Measurements from ENCODE around the gene AIRE.

DNA sequence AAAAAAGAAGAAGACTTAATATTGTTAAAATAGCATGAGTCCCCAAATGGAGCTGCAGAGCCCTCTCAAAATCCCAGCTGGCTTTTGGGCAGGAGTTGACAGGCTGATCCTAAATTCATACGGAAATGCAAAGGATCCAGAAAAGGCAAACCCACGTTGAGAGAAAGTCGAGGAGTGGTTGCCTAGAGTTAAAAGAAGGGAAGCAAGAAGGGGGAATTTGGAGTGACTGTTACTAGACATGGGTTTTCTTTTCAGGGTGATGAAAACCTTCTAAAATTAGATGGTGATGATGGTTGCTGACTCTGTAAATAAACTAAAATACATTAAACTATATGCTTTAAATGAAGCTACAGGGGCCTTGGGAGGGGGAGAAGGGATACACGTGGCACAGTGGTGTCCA is 25.6 kb upstream of the AIRE start:
- TF ChIP-seq, protein P1, sequence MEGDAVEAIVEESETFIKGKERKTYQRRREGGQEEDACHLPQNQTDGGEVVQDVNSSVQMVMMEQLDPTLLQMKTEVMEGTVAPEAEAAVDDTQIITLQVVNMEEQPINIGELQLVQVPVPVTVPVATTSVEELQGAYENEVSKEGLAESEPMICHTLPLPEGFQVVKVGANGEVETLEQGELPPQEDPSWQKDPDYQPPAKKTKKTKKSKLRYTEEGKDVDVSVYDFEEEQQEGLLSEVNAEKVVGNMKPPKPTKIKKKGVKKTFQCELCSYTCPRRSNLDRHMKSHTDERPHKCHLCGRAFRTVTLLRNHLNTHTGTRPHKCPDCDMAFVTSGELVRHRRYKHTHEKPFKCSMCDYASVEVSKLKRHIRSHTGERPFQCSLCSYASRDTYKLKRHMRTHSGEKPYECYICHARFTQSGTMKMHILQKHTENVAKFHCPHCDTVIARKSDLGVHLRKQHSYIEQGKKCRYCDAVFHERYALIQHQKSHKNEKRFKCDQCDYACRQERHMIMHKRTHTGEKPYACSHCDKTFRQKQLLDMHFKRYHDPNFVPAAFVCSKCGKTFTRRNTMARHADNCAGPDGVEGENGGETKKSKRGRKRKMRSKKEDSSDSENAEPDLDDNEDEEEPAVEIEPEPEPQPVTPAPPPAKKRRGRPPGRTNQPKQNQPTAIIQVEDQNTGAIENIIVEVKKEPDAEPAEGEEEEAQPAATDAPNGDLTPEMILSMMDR (IDR thresholded peaks at IDR 0.05) = no peak
- TF ChIP-seq POLR2A (IDR thresholded peaks at IDR 0.05; ENCODE audit: low read depth) (no peak), EP300 (IDR thresholded peaks at IDR 0.05) (no peak), POLR2AphosphoS5 (IDR thresholded peaks at IDR 0.05) (no peak)
